Peyer's patch (tissue), 4 donors: ENCODE data around the gene HIPK4.

Experiments
- CTCF ChIP-seq, 6 experiments: fragments of 450-650 bp in 4 of 6; fragments of 200-600 bp in 2 of 6; sonication (generic) in 1 of 6; IDR thresholded peaks; one replicate each; pipeline ENCODE4 v1.5.1; 2017 to 2019; ENCODE audit warnings: antibody characterized with exemption in 6 of 6, mild to moderate bottlenecking in 3 of 6, moderate library complexity in 1 of 6
- POLR2A ChIP-seq, 2 donors: fragments of 450-650 bp; IDR thresholded peaks; one replicate each; pipeline ENCODE4 v1.5.1; 2017; ENCODE audit warnings: antibody characterized with exemption in 2 of 2, mild to moderate bottlenecking in 2 of 2, moderate library complexity in 2 of 2

DNA sequence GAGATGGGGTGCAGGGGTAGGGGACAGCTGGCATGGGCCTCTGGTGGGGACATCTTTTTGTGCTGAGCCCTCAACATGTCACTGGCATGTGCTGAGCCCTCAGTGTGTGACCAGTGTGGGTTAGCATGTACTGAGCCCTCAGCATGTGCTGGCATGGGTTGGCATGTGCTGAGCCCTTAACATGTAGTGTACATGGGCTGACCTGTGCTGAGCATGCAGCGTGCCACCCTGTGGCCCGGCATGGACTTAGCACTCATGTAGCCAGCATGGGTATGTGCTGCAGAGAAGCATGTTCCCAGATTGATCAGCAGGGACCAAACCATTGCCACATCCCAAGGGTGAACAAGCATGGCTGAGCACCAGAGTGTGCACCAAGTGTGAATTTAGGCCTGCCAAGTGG is 11.5 kb downstream of the HIPK4 start:
- TF ChIP-seq CTCF (IDR thresholded peaks at IDR 0.05), result no peak
- TF ChIP-seq POLR2A (IDR thresholded peaks at IDR 0.05), result no peak
